Coronary artery (tissue), 2 donors: ENCODE results near the gene PLEKHS1.
A peak's percentile ranks its signal among the peaks of the same experiment; 100 is the strongest.

Experiments used
- DNase-seq: peaks from one replicate; pipeline ENCODE4 v3.0.0-alpha.2; 2017; ENCODE audit warnings: low spot score
- H3K27ac ChIP-seq, 2 donors: fragments of 200-600 bp; sonication (generic); one replicate each; pipeline ENCODE4 v1.5.1; 2016 to 2019
- H3K4me3 ChIP-seq: fragments of 200-600 bp; sonication (generic); 2 replicates; pipeline ENCODE4 v1.5.1; 2016; ENCODE audit warnings: mild to moderate bottlenecking, moderate library complexity
- TF ChIP-seq, protein P1 (sequence below): fragments of 200-600 bp; sonication (generic); IDR thresholded peaks from one replicate; pipeline ENCODE4 v1.5.1; 2019; ENCODE audit warnings: antibody characterized with exemption

PLEKHS1 gene

DNA sequence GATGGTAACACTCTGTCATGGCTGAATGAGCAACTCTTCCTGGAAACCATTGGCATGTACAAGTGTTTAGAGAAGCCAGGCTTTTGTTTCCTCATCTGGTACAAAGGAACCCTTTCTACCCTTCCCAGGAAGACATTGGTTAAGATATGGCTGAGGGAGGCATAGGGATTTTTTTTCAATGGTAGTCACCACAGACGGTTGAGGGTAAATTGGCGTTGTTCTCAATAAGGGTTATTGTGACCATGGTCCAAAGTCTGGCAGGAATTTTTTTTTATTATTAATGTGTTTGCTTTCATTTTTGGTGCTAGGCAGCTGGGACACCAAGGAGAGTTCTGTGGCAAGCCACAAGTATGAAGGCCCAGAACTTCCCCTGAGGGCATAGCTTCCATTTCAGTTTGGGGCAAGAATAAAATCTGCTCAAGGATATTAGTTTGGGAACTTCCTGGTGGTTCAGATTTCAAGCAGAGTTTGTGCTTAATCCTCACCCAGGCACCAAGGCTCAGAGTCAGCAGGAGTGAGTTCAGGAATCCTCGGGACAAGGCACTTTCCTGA lies at the start of gene PLEKHS1:
Gene PLEKHS1, plus strand, starts transcription at position 502 of the 552 bp plus-strand sequence. CDS start 3,596 bp downstream, outside the sequence.
- TF ChIP-seq, protein P1, sequence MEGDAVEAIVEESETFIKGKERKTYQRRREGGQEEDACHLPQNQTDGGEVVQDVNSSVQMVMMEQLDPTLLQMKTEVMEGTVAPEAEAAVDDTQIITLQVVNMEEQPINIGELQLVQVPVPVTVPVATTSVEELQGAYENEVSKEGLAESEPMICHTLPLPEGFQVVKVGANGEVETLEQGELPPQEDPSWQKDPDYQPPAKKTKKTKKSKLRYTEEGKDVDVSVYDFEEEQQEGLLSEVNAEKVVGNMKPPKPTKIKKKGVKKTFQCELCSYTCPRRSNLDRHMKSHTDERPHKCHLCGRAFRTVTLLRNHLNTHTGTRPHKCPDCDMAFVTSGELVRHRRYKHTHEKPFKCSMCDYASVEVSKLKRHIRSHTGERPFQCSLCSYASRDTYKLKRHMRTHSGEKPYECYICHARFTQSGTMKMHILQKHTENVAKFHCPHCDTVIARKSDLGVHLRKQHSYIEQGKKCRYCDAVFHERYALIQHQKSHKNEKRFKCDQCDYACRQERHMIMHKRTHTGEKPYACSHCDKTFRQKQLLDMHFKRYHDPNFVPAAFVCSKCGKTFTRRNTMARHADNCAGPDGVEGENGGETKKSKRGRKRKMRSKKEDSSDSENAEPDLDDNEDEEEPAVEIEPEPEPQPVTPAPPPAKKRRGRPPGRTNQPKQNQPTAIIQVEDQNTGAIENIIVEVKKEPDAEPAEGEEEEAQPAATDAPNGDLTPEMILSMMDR = no peak
- Histone ChIP-seq H3K27ac (no peak within 1 kb of the TSS), H3K4me3 (no peak within 1 kb of the TSS)
- no peak for DNase-seq

DNA sequence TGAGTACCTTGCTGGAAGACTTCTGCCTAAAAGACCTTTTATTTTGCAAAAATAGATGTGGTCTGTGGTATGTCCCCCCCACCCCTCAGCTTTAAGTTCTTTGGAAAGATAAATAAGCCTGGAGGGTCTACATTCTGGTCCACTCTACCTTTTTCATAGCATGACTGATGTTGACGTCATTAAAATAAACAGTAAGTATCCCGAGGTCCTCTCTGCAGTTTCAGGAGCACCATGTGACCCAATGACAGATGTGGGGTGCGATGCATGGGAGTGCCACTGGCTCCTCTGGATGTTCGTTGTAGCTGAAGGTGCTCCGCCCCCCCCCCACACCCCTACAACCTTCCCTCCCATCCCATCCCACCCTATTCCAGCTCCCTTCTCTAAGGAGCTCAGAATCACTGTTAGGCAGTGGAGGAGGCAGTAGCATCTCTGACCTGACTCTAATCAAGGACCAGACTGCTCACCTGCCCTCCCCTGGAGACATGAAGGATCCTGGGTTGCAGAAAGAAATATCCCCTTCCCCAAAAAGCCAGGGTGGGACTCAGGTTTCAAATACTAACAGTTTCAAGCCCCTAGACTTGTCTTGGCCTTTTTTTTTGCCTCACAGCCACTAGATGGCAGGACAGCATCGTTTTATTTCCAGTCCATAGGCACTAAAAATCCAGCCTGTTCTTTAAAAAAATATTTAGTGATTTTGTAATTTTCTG lies 46.7 kb upstream of the PLEKHS1 start:
- H3K4me3 ChIP-seq = no peak overlapping the region
- H3K27ac ChIP-seq = no peak overlapping the region
- TF ChIP-seq, protein P1 = peak; percentile 50
- DNase-seq = no peak

DNA sequence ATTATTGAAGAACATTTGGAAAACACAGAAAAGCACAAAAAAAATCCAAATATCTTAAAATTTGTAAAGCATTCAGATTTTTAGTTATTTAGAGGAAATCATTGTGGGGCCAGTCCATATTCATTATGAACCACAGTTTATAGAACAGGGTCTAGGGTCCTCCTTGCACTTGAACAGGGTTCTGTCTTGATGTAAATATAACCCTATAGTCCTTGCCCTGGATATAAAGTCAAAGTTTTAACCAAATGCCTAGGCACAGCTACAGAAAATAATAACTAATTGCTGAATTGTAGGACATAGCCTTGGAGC lies 46.2 kb upstream of the PLEKHS1 start:
- DNase-seq = no peak
- TF ChIP-seq, protein P1 = no peak
- H3K4me3 ChIP-seq = no peak overlapping the region

DNA sequence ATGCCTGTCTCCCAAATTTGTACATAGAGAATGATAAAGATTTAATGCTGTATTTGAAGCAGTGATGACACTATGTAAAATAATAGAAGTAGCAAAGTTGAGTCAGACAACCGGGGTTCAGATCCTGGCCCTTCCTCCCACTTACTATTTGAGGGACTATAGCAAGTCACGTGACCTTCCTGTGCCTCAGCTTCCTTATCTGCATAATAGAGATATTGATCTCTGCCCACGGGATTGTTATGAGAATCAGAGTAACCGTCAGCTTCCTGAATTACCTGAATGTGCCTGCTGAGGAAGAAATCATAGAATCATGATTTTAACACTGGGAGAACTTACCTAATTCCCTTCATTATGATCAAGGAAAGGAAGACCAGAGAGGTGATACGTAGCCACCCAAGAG lies 44.9 kb upstream of the PLEKHS1 start:
- Histone ChIP-seq H3K27ac (no peak overlapping the region), H3K4me3 (no peak overlapping the region)
- TF ChIP-seq, protein P1 = no peak
- DNase-seq = no peak

More for the DNA sequence above, 46.2 kb upstream of the PLEKHS1 start:
- H3K27ac ChIP-seq = no peak overlapping the region

DNA sequence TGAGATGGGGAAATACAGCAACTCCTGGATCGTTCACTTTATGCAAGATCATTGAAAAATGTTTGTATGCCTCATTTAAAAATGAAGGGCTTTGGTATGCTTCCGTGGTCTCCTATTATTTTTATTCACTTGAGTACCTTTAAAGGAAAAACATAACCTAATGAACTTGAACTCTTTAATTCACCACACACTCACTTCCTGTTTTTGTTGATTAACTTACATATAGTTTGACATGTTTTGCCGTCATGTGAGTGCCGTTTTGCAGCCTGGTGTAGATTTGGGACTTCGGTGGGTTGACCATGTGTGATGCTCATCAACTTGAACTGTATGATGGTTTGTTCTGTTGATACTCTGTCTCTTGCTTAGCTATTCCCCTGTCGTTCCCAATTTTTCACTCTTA lies 42.8 kb upstream of the PLEKHS1 start:
- DNase-seq = no peak
- TF ChIP-seq, protein P1 = no peak
- Histone ChIP-seq H3K4me3 (no peak overlapping the region), H3K27ac (no peak overlapping the region)

DNA sequence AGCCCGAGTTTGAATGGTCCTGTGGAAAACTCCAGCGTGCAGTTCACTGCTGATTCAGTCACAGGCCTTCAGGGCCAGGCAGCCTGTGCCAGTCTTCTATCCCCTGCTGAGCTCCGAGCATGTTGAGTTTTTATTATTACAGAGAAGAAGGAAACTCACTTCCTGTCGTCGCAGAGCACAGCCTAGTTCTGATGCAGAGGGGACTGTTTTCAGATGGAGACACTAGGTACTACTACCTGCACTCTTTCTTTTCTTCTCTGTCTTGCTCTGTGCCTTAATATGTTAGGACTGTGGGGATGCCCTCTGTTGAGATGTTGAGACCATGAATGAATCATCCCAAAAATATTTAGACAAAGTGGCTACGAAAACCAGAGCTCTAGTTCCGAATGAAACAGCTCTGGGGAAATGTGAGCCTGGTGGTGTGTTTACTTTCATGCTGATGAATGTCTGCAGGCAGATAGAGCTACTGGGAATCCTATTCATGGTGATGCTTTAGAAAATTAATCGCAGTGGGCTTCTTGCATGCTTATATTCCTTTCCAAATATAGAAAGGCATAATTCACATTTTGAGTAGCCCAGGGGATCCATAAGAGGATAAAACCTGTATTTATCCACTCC lies 42.2 kb upstream of the PLEKHS1 start:
- DNase-seq = no peak
- no peak overlapping the region for H3K27ac ChIP-seq
- H3K4me3 ChIP-seq = no peak overlapping the region
- TF ChIP-seq, protein P1 = no peak

DNA sequence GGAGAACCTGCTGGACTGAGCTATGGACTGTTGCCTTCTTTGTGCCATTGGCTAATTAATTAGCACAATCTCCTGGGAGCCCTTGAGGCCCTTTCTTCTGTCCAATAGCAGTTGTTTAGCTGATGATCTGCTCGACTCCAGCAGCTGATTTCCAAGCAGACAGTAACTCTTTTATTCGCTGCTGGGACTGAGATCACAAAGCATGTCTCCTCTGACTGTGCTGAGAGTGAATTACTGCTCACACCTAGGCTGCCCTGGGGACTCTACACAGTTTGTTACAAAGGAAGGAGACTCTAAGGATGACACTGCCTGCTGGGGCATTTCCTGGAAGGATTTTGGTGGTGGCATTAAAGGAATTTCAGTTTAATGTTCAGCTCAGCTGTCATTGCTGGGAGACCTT lies 40.3 kb upstream of the PLEKHS1 start:
- TF ChIP-seq, protein P1 = no peak
- Histone ChIP-seq H3K4me3 (no peak overlapping the region), H3K27ac (no peak overlapping the region)
- no peak for DNase-seq
